ENCODE results near the gene ZNF846. TPM values are rescaled to one million over a fixed set of nuclear protein-coding genes. Genes with fewer than 3 reads are reported as not detected.

ZNF846 gene
- total RNA-seq: 3.1 and 3.9 TPM in 2 replicates

GRCh38 chr19:9768175-9769112 lies at the start of gene ZNF846:
TSS of gene ZNF846 (minus strand) at chr19:9768738. CDS start at chr19:9764950, 3,788 bp downstream.

Other genes starting within 250 kb of the ZNF846 start
- gene ZNF426, start 230.1 kb downstream of the ZNF846 start, total RNA-seq: 16.4 and 24.8 TPM in 2 replicates
- 27.6 and 38.7 TPM in 2 replicates for gene ZNF121, start 184.2 kb downstream of the ZNF846 start, total RNA-seq
- 17.8 and 34.1 TPM in 2 replicates for gene ZNF561, start 147.5 kb downstream of the ZNF846 start, total RNA-seq
- 27.5 and 29.7 TPM in 2 replicates for gene ZNF562, start 93.6 kb downstream of the ZNF846 start, total RNA-seq
- gene FBXL12, start 50.3 kb upstream of the ZNF846 start, total RNA-seq: 7.1 and 7.9 TPM in 2 replicates
- 168 and 192 TPM in 2 replicates for gene UBL5, start 59.2 kb upstream of the ZNF846 start, total RNA-seq
- 65.0 and 82.0 TPM in 2 replicates for gene PIN1, start 66.6 kb upstream of the ZNF846 start, total RNA-seq
- gene OLFM2, start 167.8 kb upstream of the ZNF846 start, total RNA-seq: 0.34 and 0.98 TPM in 2 replicates
- gene COL5A3, start 241.8 kb upstream of the ZNF846 start, total RNA-seq: 0.26 and 2.6 TPM in 2 replicates
- not detected in 2 replicates for gene RDH8, start 244.7 kb upstream of the ZNF846 start, total RNA-seq